ENCODE measurements around the gene TUBGCP4.
"Not testable (repeated sequence)": the region's sequence is repeated elsewhere in the genome, so short reads cannot be mapped to it uniquely, and the experiment has no call there.

The TUBGCP4 gene

GRCh38 chr15:43376017-43376705, 5.3 kb downstream of the TUBGCP4 start:
- DNase-seq (ENCODE audit: low read depth): no peak

GRCh38 chr15:43378601-43379000, 7.7 kb downstream of the TUBGCP4 start:
- DNase-seq (ENCODE audit: low read depth): no peak
- no peak overlapping the region for H3K4me3 ChIP-seq (ENCODE audit: control insufficient read depth, low read depth, low read length)
- TF ChIP-seq CTCF (IDR thresholded peaks at IDR 0.05; ENCODE audit: control insufficient read depth, insufficient read depth, low read depth, low read length, missing control alignments): no peak

More at GRCh38 chr15:43376017-43376705, 5.3 kb downstream of the TUBGCP4 start:
- no peak overlapping the region for H3K4me3 ChIP-seq (ENCODE audit: control insufficient read depth, low read depth, low read length)
- peak; percentile 81 for TF ChIP-seq CTCF (IDR thresholded peaks at IDR 0.05; ENCODE audit: control insufficient read depth, insufficient read depth, low read depth, low read length, missing control alignments)

GRCh38 chr15:43382310-43382709, 11.4 kb downstream of the TUBGCP4 start:
- no peak for DNase-seq (ENCODE audit: low read depth)
- H3K4me3 ChIP-seq (ENCODE audit: control insufficient read depth, low read depth, low read length): no peak overlapping the region
- TF ChIP-seq CTCF (IDR thresholded peaks at IDR 0.05; ENCODE audit: control insufficient read depth, insufficient read depth, low read depth, low read length, missing control alignments): no peak

- no peak for TF ChIP-seq CTCF (IDR thresholded peaks at IDR 0.05; ENCODE audit: control insufficient read depth, insufficient read depth, low read depth, low read length, missing control alignments)
- no peak overlapping the region for H3K4me3 ChIP-seq (ENCODE audit: control insufficient read depth, low read depth, low read length)
- no peak for DNase-seq (ENCODE audit: low read depth)
Measured at GRCh38 chr15:43383070-43383469, 12.2 kb downstream of the TUBGCP4 start.

- no peak for TF ChIP-seq CTCF (IDR thresholded peaks at IDR 0.05; ENCODE audit: control insufficient read depth, insufficient read depth, low read depth, low read length, missing control alignments)
- H3K4me3 ChIP-seq (ENCODE audit: control insufficient read depth, low read depth, low read length): no peak overlapping the region
- DNase-seq (ENCODE audit: low read depth): no peak
Measured at GRCh38 chr15:43390723-43391122, 19.8 kb downstream of the TUBGCP4 start.

- DNase-seq (ENCODE audit: low read depth); H3K4me3 ChIP-seq (ENCODE audit: control insufficient read depth, low read depth, low read length): not testable (repeated sequence)
Measured at GRCh38 chr15:43393592-43393991, 22.7 kb downstream of the TUBGCP4 start.

GRCh38 chr15:43402255-43402654, 31.4 kb downstream of the TUBGCP4 start:
- no peak overlapping the region for H3K4me3 ChIP-seq (ENCODE audit: control insufficient read depth, low read depth, low read length)
- DNase-seq (ENCODE audit: low read depth): no peak
- TF ChIP-seq CTCF (IDR thresholded peaks at IDR 0.05; ENCODE audit: control insufficient read depth, insufficient read depth, low read depth, low read length, missing control alignments): no peak

Data from AG09309 (cell line).